HG03521 (cell line): ENCODE results near the gene FIBCD1.
"Not testable (repeated sequence)": the region's sequence is repeated elsewhere in the genome, so short reads cannot be mapped to it uniquely, and the experiment has no call there.

Source experiments
- ATAC-seq: cut with Tn5 transposase; IDR thresholded peaks from one replicate; pipeline ENCODE4 v1.9.1; 2021; ENCODE audit warnings: mild to moderate bottlenecking, moderate library complexity; ENCODE audit not compliant: unreplicated experiment

The FIBCD1 gene

GRCh38 chr9:130955947-130956621 lies 17.0 kb upstream of the FIBCD1 start:
- no peak for ATAC-seq

DNA sequence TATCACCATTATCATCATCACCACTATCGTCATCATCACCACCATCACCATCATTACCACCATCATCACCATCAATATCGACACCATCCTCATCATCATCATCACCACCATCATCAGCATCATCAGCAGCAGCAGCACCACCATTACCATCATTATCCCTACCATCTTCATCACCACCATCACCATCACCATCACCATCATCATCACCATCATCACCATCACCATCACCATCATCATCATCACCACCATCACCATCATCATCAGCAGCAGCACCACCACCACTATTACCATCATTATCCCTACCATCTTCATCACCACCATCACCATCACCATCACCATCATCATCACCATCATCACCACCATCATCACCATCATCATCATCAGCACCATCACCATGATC lies 15.9 kb upstream of the FIBCD1 start:
- ATAC-seq: not testable (repeated sequence)

DNA sequence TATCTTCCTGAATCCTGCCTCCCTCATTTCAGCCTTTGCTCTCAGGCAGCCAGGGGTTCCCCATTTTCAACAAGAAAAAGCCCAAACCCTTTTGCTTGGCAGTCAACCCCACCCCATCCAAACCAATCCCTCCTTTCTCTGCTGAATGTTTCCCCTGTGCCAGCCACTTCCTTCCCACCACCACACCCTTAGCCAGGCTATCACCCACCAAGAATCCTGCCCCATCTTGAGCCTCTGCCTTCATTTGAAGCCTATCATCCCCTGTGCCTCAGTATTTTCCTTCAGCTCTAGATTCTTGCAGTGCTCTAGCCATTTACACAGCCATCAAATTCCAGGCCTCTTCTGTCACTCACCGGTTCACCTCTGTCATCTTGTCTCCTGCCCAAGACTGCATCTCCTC lies 15.3 kb upstream of the FIBCD1 start:
- no peak for ATAC-seq

GRCh38 chr9:130952065-130952762 lies 13.2 kb upstream of the FIBCD1 start:
- no peak for ATAC-seq

GRCh38 chr9:130950039-130950311 lies 10.9 kb upstream of the FIBCD1 start:
- no peak for ATAC-seq

- ATAC-seq: no peak
Observed at GRCh38 chr9:130949188-130950038, 10.4 kb upstream of the FIBCD1 start.

DNA sequence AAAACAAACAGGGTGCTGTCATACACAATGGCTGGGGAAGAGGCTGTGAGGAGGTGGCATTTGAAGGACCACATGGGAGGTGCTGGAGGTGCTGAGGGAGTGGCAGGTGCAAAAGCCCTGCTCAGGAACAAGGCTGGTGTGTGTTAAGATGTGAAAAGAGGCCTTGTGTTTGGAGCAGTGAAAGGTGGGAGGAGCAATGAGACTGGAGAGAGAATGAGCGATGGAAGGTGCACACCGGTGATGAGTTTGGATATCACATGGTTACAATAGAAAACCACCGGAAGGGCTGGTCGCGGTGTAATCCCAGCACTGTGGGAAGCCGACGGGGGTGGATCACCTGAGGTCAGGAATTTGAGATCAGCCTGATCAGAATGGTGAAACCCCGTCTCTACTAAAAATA lies 9.2 kb upstream of the FIBCD1 start:
- no peak for ATAC-seq

DNA sequence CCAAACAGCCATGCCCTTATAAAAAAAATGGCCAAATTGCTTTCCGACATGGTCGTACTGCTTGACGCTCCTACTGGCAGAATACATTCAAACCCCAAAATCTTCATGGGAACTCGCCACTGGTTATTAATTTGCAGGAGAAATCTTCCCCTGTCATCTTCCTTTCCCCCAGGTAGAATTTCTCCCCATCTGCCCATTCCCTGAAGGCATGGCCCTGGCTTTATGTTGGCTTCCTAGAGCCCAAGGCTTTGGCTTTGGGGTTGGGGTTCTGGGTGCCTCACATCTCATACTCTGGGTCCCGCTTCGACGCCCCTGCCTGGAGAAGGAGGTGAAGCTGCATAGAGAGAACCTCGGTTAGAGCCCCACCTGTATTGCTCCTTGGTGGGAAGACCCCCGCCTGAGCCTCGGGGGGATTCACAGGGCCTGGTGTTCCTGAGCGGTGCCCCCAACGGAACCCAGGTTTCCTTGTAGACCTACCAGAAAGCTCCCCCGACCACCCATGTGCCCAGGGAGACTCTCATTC lies 8.6 kb upstream of the FIBCD1 start:
- ATAC-seq: no peak

DNA sequence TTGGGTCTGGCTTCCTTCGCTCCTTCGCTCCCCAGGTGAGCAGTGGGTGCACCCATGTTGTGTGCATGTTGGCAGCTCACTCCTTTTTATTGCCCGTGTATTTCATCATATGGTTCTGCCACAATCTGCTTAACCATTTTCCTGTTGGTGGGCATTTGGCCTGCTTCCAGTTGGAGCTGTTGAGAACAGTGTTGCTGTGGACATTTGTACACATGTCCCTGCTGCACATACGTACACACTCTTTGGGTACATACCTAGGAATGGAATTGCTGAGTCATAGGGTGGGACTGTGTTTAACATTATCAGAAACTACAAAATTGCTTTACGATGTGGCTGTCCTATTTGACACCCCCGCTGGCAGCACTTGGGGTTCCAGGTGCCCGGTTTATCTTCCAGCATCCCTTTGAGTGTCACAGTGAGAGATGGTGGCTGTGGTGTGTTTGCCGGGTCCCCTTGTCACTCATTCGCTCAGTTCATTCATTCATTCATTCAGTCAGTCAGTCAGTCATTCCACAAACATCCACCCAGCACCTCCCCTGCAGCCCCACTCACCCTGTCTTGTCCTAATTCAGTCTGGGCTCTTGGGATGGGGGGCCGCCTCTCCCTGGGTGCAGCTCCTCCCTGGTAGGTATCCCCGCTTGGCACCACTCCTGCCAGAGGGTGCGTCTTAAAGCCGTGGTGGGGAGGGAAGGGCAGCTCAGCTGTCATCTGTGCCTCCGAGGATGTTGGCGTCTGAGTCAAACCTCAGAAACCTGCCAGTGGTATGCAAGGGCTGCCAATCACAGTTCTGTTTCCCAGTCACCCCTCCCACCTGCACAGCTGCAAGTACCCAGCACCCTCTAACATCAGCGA lies 7.9 kb upstream of the FIBCD1 start:
- no peak for ATAC-seq

DNA sequence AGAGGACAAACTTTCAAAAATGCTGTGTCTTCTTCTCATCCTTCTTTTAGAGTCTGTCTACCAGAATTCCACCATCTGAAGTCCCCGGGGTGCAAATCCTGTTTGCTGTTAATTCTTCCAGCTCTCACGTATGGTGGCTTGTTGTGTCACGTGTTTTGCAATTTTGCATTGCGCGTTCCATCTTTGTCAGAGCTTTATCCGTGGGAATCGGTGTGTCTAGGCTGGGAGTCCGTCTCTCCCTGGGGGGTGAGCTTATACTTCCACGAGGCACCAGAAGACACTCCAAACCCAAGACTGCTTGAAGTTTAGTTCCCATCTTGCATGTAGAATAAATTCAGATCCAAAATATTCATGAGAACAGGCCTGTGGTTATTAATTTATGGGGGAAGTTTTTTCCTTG lies 6.1 kb upstream of the FIBCD1 start:
- no peak for ATAC-seq

GRCh38 chr9:130944510-130945058 lies 5.5 kb upstream of the FIBCD1 start:
- ATAC-seq: no peak

- ATAC-seq: no peak
Observed at GRCh38 chr9:130943777-130944176, 4.7 kb upstream of the FIBCD1 start.

- no peak for ATAC-seq
Observed at GRCh38 chr9:130943221-130943620, 4.2 kb upstream of the FIBCD1 start.

DNA sequence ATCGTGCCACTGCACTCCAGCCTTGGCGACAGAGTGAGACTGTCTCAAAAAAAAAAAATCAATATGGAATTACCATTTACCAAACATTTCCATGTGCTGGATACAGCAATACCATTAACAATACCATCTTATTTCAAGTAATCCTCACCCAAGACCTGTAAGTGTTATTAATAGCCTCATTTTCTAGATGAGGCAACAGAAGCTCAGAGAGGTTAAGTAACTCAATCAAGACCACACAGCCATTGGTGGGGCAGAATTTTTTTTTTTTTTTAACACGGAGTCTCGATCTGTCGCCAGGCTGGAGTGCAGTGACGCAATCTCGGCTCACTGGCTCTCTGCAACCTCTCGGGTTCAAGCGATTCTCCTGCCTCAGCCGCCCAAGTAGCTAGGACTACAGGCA lies 3.6 kb upstream of the FIBCD1 start:
- ATAC-seq: no peak

DNA sequence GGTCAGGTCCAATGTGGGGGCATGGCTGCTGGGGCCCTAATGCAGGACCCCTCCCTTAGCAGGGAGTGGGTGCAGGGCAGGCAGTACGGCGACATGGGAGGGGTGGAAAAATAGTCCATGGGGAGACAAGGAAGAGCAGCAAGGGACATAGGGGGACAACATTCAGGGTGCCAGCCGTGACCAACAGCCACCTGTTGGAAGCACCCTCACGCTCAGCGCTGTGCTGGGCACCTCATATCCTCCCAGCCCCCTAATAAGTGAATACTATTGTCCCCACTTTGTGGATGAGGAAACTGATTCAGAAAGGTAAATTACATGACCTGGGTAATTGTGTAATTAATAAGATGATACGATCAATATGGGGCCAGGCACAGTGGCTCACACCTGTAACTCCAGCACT lies 3.0 kb upstream of the FIBCD1 start:
- ATAC-seq: no peak

DNA sequence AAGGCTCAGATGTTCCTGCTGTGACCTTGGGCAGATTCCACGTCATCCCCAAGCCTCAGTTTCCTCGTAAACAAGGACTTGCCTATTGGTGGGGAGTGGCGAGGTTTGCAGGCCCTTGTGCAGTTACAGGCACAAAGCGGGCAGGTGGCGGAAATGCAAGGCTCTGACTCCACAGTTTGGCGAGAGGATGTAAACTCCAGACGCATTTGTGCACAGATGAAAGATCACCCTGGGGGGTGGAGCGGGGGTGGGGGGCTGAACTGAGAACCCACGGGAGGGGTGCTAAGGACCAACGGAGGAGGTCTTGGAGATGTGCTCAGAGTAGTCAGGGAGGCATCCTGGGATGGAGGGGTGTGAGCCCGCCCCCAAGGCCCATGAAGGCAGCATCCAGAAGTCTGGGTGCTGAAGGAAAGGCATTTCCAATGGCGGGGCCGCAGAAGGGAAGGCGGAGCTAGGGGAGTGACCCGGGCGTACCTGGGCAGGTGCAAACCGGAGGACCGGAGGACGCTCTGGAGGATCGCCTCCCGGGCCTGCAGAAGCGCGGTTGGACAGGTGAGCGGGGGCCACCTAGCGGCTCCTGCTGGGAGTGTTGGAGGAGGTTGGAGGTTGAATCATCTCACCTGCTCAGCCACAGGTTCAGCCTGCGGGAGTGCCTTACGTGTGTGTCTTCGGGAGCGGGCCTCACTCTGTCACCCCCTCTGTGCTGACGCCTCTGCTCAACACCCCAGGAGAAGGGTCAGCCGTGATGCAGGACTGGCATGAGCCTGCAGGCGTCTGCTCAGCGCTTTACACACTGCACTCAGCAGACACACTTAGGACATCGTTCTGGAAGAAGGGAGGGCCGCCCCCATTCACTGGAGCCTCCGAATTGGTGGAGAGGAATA lies 1.9 kb upstream of the FIBCD1 start:
- ATAC-seq: no peak

- no peak for ATAC-seq
Observed at GRCh38 chr9:130940027-130940549, 1.0 kb upstream of the FIBCD1 start.

GRCh38 chr9:130939405-130940026 lies 469 bp upstream of the FIBCD1 start:
- ATAC-seq: no peak

GRCh38 chr9:130938184-130938651 lies 829 bp downstream of the FIBCD1 start:
- ATAC-seq: no peak
